Stimulated activated CD8-positive, alpha-beta memory T cell treated with anti-CD3 and anti-CD28 coated beads, Interleukin-2, amount 100 ng/mL, for 48 hours (primary cell): ENCODE results near the gene COA7.
"Not testable (repeated sequence)": the region's sequence is repeated elsewhere in the genome, so short reads cannot be mapped to it uniquely, and the experiment has no call there.

Experiments used
- DNase-seq, 2 donors: peaks; one replicate each; pipeline ENCODE4 v3.0.0-alpha.2; 2020; ENCODE audit warnings: low read depth in 2 of 2

COA7 gene

DNA sequence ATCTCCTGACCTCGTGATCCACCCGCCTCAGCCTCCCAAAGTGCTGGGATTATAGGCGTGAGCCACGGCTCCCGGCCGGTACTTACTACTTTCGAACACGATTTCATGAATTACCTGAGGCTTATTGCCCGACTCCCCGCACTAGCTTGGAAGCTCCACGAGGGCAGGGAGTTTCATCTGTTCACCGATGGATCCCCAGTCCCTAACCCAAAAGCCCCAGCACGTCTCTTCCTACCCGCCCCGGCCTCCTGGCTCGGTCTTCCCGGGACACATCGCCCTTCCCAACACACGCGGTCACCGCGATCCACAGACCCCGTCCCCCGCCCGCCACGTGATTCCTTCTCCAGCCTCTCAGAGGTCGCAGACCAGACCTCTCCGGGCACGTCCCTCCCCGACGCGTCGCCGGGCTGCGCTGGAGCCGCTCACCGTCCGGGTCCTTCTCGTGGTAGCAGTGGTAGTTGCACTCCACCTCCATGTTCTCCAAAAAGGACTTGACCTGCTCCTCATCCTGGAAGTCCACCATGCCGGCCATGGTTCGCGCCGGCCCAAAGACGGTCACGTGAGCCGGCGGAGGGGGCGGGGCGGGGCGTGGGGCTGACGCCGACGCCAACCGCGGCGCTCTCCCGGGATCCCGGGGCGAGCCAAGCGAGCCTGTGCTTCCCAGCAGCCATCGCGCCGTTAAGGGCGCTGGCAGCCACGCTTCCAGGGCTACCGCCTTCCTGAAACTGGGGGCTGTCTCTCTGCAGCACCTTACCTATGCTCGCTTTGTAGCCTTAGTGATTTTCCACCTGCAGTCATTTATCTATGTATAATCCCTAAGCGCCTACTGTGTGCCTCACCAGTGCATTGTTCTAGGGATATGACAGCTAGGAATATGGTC lies at the start of gene COA7:
TSS of gene COA7 (minus strand) at position 553 of the 880 bp plus-strand sequence. CDS start at position 532, 21 bp downstream.
- DNase-seq = peak; percentile 68 to 69

DNA sequence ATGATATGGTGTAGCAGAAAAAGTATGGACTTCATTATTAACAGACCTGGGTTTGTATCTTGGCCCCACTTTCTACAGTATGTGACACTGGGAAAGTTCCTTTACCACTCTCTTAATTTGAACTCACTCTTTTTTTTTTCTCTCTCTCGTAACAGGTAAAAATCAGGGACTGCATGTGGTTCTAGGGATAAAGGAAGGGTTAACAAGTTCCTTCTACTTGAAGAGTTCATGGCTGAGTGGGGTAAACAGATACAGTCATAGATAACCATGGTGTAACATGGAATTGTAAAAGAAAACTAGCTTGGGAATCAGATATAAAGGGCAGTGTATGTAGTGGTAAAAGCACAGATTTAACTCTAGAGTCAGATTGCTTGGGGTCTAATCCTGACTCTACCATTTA lies 49.3 kb upstream of the COA7 start:
- no peak for DNase-seq

DNA sequence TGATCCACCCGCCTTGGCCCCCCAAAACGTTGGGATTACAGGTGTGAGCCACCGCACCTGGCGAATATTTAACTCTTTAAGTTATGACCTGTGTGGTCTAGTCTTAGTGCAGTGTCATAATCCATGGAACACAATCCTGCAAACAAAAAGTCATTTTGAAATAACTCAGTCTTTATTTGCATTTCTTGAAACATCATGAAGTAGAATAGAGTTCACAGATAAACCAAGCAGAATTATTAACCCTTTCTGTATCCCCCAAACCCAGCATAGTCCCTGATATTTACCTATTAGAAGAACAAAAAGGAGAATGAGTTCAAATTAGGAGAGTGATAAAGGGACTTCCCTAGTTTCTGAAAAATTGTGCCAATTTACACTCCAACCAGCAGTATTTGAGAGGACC lies 48.0 kb upstream of the COA7 start:
- DNase-seq = no peak

DNA sequence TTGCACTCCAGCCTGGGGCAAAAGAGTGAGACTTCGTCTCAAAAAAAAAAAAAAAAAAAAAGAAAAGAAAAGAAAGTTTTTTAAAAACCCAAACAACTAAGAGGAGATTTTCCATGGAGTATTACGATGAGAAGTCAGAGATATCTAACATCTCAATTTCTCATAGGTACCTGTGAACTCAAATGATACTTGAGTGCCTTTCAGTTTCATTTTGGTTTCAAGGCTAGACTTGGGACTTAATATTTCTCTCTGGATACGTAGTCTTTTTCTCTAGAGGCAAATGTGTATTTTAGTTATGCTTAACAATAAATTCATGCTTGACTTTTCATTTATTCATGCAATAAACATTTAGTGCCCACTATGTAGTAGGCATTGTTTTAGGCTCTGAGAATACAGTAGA lies 43.1 kb upstream of the COA7 start:
- DNase-seq = no peak

- DNase-seq = no peak
These were observed 41.7 kb upstream of the COA7 start for GRCh38 chr1:52739699-52740467.

GRCh38 chr1:52738893-52739292 lies 40.7 kb upstream of the COA7 start:
- DNase-seq = no peak

DNA sequence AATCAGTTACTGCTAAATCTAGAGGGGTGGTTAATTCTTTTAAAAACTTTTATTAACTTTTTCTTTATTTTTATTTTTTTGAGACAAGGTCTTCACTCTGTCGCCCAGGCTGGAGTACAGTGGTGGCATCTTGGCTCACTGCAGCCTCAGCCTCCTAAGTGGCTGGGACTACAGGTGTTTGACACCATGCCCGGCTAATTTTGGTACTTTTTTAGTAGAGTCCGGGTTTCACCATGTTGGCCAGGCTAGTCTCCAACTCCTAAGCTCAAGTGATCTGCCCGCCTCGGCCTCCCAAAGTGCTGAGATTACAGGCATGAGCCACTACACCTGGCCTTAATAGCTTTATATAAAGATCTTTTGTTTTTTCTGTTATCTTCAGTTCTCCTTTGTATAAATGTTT lies 40.0 kb upstream of the COA7 start:
- DNase-seq = no peak

- not testable (repeated sequence) for DNase-seq
These were observed 37.2 kb upstream of the COA7 start for GRCh38 chr1:52735371-52735770.

DNA sequence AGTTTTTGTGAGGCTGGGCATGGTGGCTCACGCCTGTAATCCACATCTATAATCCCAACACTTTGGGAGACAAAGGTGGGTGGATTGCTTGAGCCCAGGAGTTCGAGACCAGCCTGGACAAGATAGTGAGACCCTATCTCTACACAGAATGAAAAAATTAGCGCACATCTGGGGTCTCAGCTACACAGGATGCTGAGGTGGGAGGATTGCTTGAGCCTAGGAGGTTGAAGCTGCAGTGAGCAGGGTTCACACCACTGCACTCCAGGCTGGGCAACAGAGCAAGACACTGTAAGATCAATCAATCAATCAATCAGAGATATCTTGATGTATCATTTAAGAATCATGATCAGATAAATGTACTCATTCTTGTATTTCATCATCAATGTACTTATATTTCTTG lies 35.2 kb upstream of the COA7 start:
- no peak for DNase-seq

- no peak for DNase-seq
These were observed 30.0 kb upstream of the COA7 start for GRCh38 chr1:52727956-52728656.

DNA sequence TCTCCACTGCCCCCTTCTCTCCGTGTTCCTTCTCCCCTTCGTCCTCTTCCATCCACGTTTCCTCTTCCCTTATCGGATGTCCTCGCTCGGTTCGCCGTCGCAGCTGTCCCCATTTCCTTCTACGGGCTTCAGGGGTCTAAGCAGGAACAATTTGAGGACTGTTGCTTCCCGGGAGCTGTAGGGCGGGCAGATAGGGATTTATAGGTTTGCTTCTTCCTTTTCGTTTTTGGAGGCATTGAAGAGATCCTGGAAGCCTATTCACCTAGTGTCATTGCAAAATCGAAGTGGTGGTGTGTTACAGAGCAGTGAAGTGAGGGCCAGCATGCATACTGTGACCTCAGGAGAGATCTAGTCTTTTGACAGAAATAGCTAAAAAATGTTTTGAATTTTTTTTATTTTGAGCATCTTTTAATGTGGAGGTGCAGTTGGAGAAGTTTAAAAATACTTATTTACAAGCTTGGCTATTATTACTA lies 29.0 kb upstream of the COA7 start:
- DNase-seq = no peak

DNA sequence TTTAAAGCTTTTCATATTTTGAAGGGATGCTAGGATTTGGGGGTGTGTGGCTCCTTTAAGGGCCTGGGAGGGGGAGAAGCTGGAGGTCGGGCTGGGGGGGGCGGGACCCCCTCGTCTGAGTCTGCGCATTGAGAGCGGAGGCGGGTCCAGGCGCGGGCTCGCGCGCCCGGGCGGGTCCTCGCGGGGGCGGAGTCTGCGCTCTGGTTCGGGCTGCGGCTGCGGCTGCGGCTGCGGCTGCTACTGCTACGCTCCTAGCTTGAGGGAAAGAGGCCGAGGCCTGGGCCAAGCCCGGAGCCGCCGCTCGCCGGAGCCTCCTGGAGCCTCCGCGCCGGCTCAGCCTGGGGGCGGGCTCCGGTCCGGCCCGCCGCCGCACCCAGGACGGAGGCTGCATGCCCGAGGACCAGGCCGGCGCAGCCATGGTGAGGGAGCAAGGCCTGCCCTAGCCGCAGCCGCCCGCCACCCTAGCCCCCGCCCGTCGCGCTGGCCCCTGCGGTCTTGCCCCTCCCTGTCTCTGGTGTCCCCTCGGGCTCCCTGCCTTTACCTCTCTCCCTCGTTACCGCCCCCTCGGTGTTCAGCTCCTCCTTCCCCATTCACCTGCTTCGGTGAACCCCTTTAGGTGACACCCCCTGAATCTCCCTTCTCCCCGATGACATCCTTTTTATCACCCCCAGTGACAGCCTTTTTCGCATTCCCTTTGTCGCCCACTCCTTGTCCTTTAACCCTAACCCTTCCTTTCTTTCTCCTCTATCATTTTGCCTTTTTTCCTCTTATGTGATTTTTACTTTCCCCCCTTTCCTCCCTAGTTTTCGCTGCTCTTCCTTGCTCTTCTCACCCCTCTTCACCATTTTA lies 28.3 kb upstream of the COA7 start, which contains the start of gene ZYG11B:
TSS of gene ZYG11B (plus strand) at position 189 of the 849 bp plus-strand sequence. CDS start at position 390, 201 bp downstream.
- DNase-seq = peak; percentile 86

DNA sequence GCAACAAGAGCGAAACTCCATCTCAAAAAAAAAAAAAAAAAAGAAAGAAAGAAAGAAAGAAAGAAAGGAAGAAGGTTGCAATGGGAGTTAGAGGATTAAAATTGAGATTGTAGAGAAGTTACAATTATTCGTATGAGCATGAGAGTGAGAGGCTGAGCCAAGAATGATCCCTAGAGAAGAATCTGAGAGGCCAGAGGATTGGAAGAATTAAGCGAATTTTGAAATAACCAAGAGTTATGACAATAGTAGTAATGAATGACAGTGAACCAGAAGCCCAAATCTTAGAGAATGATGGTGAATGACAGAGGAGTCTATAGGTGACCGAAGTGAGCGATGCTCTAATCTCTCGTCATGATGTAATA lies 27.7 kb upstream of the COA7 start:
- DNase-seq = no peak

- DNase-seq = no peak
These were observed 25.1 kb upstream of the COA7 start for GRCh38 chr1:52723260-52723659.

DNA sequence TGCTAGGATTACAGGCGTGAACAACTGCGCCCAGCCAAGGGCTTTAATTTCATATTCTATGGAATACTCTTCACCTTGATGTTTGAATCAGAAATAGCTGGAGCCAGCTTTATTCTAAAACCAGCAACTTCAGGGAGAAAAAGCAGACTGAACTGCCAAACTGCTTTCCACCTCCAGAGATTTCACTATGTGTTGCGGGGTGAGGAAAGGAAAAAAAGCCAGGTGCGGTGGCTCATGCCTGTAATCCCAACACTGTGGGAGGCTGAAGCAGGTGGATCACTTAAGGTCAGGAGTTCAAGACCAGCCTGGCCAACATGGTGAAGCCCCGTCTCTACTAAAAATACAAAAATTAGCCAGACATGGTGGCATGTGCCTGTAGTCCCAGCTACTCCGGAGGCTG lies 17.1 kb upstream of the COA7 start:
- DNase-seq = not testable (repeated sequence)

DNA sequence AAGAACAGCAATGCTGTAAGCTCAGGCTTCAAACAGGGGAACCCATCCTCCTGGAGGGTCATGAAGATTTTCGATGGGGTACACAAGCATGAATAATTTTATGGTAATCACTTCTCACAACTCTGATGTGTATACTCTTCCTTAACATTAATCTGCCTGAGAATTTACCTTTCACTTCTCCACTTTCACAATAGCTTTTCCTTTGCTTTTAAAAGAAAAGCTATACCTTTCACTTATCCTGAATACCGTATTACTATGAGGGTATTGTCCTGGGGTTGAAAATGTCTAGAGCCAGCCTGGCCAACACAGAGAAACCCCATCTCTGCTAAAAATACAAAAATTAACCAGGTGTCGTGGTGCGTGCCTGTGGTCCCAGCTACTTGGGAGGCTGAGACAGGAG lies 15.4 kb upstream of the COA7 start:
- DNase-seq = no peak

GRCh38 chr1:52709016-52709415 lies 10.9 kb upstream of the COA7 start:
- no peak for DNase-seq

DNA sequence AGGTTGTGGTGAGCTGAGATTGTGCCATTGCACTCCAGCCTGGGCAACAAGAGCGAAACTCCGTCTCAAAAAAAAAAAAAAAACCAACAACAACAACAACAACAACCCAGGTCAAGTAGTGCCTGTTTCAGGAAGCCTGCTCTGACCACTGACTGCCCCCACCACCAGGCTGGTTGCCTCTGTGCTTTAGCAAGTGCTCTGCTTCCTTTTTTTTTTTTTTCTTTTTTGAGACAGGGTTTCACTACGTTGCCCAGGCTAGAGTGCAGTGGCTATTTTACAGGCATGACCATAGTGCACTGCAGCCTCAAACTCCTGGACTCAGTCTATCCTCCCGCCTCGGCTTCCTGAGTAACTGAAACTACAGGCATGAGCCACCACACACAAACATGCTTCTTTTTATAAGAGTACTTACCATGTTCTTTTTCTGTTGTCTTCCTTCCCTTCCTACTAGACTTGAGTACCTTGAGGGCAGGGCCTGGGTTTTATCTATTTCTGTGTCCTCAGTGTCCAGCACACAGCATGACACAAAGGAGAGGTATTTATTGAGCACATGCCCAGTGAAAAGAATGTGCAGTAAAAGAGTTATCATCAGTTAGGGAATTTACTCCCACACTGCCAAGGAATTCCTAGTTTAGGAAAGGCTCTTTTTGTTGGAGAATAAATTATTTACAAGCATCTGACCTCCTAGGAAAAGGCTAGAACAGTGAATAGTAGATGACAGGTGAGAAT lies 9.9 kb upstream of the COA7 start:
- DNase-seq = no peak

- no peak for DNase-seq
These were observed 9.1 kb upstream of the COA7 start for GRCh38 chr1:52706941-52707926.
